Measurements from ENCODE around the gene MLANA.
A peak's percentile ranks its signal among the peaks of the same experiment; 100 is the strongest.

MLANA gene

DNA sequence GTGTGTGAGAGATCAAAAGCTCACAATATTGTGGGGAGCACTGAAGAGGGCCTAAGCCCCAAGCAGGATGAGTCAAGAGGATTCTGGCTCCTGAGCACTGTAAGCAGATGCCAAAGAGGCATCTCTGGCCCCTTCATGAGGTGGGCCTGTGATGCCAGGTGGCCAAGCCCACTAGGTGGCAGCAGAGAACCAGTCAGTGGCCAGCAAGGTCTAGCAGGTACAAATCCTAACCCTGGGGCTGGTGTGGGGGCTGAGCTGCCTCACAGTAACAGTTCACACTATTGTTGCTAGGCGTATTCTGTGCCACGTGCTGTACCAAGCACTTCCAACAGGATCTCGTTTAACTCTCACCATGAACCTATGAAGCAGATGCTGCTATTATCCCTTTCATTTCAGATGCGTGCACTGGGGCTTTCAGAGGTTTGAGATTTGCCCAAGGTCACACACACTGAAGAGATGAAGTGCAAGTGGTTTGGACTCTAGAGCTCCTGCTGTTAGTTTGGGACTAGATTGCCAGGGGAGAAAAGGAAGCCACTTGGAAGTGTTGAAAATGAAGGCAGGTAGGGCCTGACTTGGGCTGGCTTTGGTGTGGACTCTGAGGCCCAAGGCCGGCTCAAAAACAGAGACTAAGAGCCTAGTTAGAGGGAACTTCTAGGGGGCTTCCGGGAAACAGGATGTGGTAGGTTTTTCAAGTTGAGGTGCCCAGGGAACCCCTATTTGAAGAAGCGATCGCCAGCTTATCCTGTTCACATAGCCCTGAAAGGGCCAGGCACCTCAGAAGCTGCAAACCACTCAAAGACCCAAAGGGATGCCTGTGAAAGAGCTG lies 4.4 kb upstream of the MLANA start:
- DNase-seq (ENCODE audit: low read depth), result no peak
- H3K4me3 ChIP-seq (ENCODE audit: control insufficient read depth, low read depth, low read length), result no peak overlapping the region
- TF ChIP-seq, protein P1, sequence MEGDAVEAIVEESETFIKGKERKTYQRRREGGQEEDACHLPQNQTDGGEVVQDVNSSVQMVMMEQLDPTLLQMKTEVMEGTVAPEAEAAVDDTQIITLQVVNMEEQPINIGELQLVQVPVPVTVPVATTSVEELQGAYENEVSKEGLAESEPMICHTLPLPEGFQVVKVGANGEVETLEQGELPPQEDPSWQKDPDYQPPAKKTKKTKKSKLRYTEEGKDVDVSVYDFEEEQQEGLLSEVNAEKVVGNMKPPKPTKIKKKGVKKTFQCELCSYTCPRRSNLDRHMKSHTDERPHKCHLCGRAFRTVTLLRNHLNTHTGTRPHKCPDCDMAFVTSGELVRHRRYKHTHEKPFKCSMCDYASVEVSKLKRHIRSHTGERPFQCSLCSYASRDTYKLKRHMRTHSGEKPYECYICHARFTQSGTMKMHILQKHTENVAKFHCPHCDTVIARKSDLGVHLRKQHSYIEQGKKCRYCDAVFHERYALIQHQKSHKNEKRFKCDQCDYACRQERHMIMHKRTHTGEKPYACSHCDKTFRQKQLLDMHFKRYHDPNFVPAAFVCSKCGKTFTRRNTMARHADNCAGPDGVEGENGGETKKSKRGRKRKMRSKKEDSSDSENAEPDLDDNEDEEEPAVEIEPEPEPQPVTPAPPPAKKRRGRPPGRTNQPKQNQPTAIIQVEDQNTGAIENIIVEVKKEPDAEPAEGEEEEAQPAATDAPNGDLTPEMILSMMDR (IDR thresholded peaks at IDR 0.05; ENCODE audit: control insufficient read depth, insufficient read depth, low read depth, low read length, missing control alignments), result peak; percentile 96

GRCh38 chr9:5892456-5893133 lies 1.9 kb downstream of the MLANA start:
- no peak overlapping the region for H3K4me3 ChIP-seq (ENCODE audit: control insufficient read depth, low read depth, low read length)
- DNase-seq (ENCODE audit: low read depth), result no peak
- TF ChIP-seq, protein P1 (IDR thresholded peaks at IDR 0.05; ENCODE audit: control insufficient read depth, insufficient read depth, low read depth, low read length, missing control alignments), result no peak

GRCh38 chr9:5893134-5893505 lies 2.4 kb downstream of the MLANA start:
- no peak overlapping the region for H3K4me3 ChIP-seq (ENCODE audit: control insufficient read depth, low read depth, low read length)
- TF ChIP-seq, protein P1 (IDR thresholded peaks at IDR 0.05; ENCODE audit: control insufficient read depth, insufficient read depth, low read depth, low read length, missing control alignments), result no peak
- no peak for DNase-seq (ENCODE audit: low read depth)

DNA sequence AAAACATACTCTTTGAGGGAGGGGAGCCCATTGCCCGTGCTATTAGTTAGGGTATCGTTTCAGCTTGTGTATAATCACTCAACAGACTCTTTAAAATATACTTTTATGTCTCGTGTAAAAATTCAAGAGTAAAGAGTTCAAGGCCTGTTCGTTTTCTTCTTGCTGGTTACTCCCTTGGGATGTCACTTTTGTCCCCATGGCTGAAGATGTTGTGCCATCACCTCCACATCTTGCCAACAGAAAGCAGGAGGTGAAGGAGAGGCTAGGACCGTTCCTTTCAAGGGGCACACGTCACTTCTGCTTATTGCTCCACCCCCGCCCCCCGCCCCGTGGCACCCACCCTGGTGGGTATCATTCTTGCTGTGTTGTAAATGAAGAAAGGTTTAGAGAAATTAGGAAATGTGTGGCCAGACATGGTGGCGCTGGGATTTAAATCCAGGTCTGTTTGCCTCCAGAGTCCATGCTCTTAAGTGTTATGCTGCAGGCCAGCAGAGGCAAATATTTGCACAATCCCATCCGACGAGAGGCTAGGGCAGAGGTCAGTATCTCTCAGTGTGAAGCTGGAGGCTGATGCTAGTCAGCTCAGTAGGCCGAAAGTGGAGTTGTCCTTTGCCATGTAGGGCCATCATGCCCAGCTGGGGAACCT lies 3.0 kb downstream of the MLANA start:
- TF ChIP-seq, protein P1 (IDR thresholded peaks at IDR 0.05; ENCODE audit: control insufficient read depth, insufficient read depth, low read depth, low read length, missing control alignments), result no peak
- no peak for DNase-seq (ENCODE audit: low read depth)
- no peak overlapping the region for H3K4me3 ChIP-seq (ENCODE audit: control insufficient read depth, low read depth, low read length)

- TF ChIP-seq, protein P1 (IDR thresholded peaks at IDR 0.05; ENCODE audit: control insufficient read depth, insufficient read depth, low read depth, low read length, missing control alignments), result no peak
- H3K4me3 ChIP-seq (ENCODE audit: control insufficient read depth, low read depth, low read length), result no peak overlapping the region
- DNase-seq (ENCODE audit: low read depth), result no peak
These were observed 3.7 kb downstream of the MLANA start for GRCh38 chr9:5894237-5894959.

DNA sequence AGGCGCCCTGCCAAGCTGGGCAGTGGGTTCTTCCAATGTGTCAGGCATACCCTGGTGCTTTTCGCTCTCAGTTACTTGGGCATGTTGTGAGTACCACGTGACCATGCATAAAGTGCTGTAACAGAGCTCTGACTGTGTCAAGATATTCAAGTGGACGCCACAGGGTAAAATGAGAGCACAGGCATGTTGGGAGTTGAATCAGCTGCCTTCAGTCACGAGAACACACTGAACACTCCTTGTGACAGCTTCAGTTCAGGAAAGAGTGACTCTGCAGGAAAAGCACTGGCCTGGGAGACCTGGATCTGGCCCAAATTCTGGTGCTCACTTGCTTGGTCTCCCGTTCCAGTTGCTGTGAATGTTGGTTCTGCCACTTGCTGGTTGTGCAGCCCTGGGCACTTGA lies 5.1 kb downstream of the MLANA start:
- H3K4me3 ChIP-seq (ENCODE audit: control insufficient read depth, low read depth, low read length), result no peak overlapping the region
- TF ChIP-seq, protein P1 (IDR thresholded peaks at IDR 0.05; ENCODE audit: control insufficient read depth, insufficient read depth, low read depth, low read length, missing control alignments), result no peak
- DNase-seq (ENCODE audit: low read depth), result no peak
